Testis (tissue), 2 donors: Measurements from ENCODE around the gene COL4A1.

ENCODE experiments used
- POLR2A ChIP-seq: fragments of 450-650 bp; IDR thresholded peaks from one replicate; pipeline ENCODE4 v1.6.1; 2017; ENCODE audit warnings: antibody characterized with exemption, mild to moderate bottlenecking, moderate library complexity
- TF ChIP-seq, protein P1 (sequence below), 3 experiments: fragments of 450-650 bp in 2 of 3; fragments of 200-600 bp in 1 of 3; sonication (generic) in 1 of 3; IDR thresholded peaks; one replicate each; pipeline ENCODE4 v1.5.1; 2016 to 2019; ENCODE audit warnings: antibody characterized with exemption in 3 of 3, mild to moderate bottlenecking in 2 of 3, moderate library complexity in 1 of 3

GRCh38 chr13:110307767-110308655, 1.1 kb upstream of the COL4A1 start:
- TF ChIP-seq, protein P1, sequence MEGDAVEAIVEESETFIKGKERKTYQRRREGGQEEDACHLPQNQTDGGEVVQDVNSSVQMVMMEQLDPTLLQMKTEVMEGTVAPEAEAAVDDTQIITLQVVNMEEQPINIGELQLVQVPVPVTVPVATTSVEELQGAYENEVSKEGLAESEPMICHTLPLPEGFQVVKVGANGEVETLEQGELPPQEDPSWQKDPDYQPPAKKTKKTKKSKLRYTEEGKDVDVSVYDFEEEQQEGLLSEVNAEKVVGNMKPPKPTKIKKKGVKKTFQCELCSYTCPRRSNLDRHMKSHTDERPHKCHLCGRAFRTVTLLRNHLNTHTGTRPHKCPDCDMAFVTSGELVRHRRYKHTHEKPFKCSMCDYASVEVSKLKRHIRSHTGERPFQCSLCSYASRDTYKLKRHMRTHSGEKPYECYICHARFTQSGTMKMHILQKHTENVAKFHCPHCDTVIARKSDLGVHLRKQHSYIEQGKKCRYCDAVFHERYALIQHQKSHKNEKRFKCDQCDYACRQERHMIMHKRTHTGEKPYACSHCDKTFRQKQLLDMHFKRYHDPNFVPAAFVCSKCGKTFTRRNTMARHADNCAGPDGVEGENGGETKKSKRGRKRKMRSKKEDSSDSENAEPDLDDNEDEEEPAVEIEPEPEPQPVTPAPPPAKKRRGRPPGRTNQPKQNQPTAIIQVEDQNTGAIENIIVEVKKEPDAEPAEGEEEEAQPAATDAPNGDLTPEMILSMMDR (IDR thresholded peaks at IDR 0.05): no peak
- TF ChIP-seq POLR2A: no peak
